PFSK-1 (cell line): Measurements from ENCODE around the gene QRFP.

Experiments used
- FOXP2 ChIP-seq: optimal IDR thresholded peaks from 2 replicates; pipeline ENCODE3; 2011; ENCODE audit warnings: borderline replicate concordance, control low read depth, inconsistent platforms; ENCODE audit not compliant: insufficient read depth; ENCODE audit errors: extremely low read length, extremely low read depth
- POLR2AphosphoS5 ChIP-seq: IDR thresholded peaks from 2 replicates; pipeline ENCODE4 v1.6.1; 2012; ENCODE audit warnings: low read depth, mild to moderate bottlenecking, control low read depth, low read length, moderate library complexity
- REST ChIP-seq, 2 experiments: IDR thresholded peaks; 2 replicates each; pipeline versions ENCODE4 v1.6.1 to v1.8.0; 2011 to 2012; ENCODE audit warnings: low read depth in 2 of 2, low read length in 2 of 2, control low read depth in 1 of 2, inconsistent platforms in 1 of 2, mild to moderate bottlenecking in 1 of 2, moderate library complexity in 1 of 2; ENCODE audit not compliant: insufficient read depth in 1 of 2
- SIN3A ChIP-seq: IDR thresholded peaks from 2 replicates; pipeline ENCODE4 v1.6.1; 2012; ENCODE audit warnings: mild to moderate bottlenecking, low read length, moderate library complexity, borderline replicate concordance; ENCODE audit not compliant: insufficient read depth
- TAF1 ChIP-seq: IDR thresholded peaks from 2 replicates; pipeline ENCODE4 v1.6.1; 2012; ENCODE audit warnings: low read length, control low read depth, borderline replicate concordance; ENCODE audit not compliant: insufficient read depth

Gene QRFP

DNA sequence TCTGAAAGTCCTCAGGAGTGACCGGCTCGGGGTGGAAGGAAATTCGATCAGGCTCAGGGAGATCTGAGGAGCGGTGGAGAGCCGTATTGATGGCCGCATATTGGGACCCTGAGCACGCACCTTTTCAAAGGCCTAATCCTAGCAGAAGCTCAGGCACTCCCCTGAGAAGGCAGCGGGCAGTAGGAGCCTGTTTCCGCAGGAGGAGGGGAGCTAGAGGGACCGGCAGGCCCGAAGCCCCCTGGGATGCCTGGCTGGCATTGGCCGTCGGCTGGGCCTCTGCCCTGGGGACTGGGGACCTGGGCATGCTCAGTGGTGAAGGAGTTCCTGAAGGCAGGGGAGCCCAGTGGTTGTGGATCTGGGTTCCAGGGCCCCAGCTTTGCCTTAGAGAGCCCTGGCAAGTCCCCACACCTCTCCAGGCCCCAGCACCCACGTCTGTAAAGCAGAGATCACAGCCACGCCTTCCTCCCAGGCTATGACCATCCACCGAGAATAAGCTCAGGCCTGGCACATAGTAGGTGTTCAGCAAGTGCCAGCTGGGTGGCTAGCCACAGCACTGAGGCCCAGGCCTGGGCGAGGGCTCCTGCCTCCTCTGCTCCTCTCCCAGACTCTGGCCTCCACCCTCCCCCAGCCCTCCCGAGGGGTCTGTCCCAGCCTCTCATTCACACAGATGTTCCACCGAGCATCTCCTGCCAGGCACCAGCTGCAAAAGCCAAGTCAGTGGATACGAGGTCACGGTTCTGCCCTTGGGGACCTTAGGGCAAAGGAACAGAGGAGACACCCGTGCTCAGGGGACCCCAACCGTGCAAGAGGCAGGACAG lies 17.2 kb upstream of the QRFP start:
- no peak for TF ChIP-seq FOXP2
- TF ChIP-seq SIN3A = no peak
- TF ChIP-seq TAF1 = no peak
- no peak for TF ChIP-seq REST (IDR thresholded peaks at IDR 0.05; ENCODE audit: insufficient read depth in 1 of 2, low read depth in 2 of 2, low read length in 2 of 2)
- no peak for TF ChIP-seq POLR2AphosphoS5

- TF ChIP-seq TAF1 (no peak), REST (IDR thresholded peaks at IDR 0.05; ENCODE audit: insufficient read depth in 1 of 2, low read depth in 2 of 2, low read length in 2 of 2) (no peak), FOXP2 (no peak), POLR2AphosphoS5 (no peak)
Observed at GRCh38 chr9:130912932-130913598, 16.5 kb upstream of the QRFP start.

GRCh38 chr9:130911254-130912049 lies 14.8 kb upstream of the QRFP start:
- no peak for TF ChIP-seq FOXP2
- TF ChIP-seq REST (IDR thresholded peaks at IDR 0.05; ENCODE audit: insufficient read depth in 1 of 2, low read depth in 2 of 2, low read length in 2 of 2) = no peak
- no peak for TF ChIP-seq TAF1
- TF ChIP-seq POLR2AphosphoS5 = no peak
- TF ChIP-seq SIN3A = no peak

DNA sequence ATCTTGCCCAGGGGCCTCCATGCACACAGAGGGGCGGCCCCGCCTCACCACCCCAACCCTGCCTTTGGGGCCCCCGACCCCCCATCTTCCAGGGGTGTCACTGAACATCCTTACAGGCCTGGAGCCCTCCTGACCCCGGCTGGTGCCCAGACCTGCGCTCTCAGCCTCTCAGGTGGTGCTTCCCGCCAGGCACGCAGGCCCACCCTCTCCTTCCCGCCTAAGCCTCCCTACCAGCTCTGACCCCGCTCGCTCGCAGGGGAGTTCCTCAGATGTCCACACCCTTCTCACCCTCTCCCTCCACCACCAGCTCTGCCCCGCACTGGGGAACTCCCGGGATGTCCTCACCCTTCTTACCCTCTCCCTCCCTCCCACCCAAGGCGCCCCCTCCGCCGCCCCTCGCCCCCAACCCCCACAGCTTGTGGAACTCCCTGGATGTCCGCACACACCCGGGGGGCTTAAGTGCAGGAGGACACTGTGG lies 12.3 kb upstream of the QRFP start:
- no peak for TF ChIP-seq SIN3A
- no peak for TF ChIP-seq POLR2AphosphoS5
- no peak for TF ChIP-seq TAF1
- TF ChIP-seq FOXP2 = no peak
- no peak for TF ChIP-seq REST (IDR thresholded peaks at IDR 0.05; ENCODE audit: insufficient read depth in 1 of 2, low read depth in 2 of 2, low read length in 2 of 2)
